HG02852 (cell line): ENCODE results near the gene PARVB.

ENCODE experiments used
- ATAC-seq: cut with Tn5 transposase; IDR thresholded peaks from one replicate; pipeline ENCODE4 v1.9.1; 2021; ENCODE audit warnings: mild to moderate bottlenecking, moderate library complexity; ENCODE audit not compliant: unreplicated experiment

The PARVB gene

DNA sequence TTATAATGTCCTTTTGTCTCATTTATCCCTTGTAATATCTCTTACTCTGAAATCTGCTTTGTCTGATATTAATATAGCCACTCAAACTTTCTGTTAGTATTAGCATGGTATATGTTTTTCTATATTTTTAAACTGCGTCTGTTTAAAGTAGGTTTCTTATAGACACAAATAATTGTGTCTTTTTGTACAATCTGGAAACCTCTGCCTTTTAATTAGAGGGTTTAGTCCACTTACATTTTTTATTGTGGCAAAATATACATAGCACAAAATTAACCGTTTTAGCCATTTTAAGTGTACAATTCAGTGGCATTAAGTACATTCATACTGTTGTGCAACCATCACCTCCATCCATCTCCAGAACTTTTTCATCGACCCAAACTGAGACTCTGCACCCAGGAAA is 185.2 kb downstream of the PARVB start:
- no peak for ATAC-seq

DNA sequence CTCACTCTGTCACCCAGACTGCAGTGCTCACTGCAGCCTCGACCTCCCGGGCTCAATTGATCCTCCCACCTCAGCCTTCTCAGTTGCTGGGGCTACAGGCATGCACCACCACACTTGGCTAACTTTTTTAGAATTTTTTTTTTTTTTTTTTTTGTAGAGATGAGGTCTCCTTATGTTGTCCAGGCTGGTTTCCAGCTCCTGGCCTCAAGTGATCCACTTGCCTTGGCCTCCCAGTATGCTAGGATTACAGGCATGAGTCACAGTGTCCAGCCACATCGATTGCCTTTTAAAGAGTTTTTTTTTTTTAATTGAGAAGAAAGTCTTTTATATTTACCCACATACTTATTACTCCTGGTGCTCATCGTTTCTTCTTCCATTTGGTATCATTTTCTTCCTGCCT is 186.6 kb downstream of the PARVB start:
- no peak for ATAC-seq

DNA sequence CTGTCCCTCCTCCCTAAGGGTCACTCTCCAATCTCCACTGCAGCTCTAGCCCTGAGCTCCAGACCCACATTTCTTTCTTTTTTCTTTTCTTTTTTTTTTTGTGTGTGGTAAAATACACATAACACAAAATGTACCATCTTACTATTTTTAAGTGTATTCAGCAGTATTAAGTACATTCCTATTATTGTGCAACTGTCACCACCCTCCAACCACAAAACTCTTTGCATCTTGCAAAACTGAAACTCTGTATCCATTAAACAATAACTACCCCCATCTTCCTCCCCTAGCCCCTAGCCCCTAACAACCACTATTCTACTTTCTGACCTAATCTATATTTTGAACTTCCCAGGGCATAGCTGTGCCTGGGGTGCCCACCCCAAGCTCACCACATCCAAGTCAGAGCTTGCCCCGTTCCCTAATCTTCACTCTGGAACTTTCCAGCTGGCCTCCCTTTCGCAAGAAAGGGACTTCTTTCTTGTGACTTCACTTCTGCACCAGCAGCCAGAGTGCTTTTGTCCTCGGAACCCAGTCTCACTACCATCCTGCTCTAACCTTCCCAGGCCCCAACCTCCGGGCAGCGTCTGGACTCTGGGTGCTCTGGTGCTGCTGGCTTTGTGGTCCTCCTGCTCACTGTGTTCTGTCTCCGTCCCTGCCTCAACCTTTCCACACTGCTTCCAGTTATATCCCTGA is 187.3 kb downstream of the PARVB start:
- no peak for ATAC-seq

DNA sequence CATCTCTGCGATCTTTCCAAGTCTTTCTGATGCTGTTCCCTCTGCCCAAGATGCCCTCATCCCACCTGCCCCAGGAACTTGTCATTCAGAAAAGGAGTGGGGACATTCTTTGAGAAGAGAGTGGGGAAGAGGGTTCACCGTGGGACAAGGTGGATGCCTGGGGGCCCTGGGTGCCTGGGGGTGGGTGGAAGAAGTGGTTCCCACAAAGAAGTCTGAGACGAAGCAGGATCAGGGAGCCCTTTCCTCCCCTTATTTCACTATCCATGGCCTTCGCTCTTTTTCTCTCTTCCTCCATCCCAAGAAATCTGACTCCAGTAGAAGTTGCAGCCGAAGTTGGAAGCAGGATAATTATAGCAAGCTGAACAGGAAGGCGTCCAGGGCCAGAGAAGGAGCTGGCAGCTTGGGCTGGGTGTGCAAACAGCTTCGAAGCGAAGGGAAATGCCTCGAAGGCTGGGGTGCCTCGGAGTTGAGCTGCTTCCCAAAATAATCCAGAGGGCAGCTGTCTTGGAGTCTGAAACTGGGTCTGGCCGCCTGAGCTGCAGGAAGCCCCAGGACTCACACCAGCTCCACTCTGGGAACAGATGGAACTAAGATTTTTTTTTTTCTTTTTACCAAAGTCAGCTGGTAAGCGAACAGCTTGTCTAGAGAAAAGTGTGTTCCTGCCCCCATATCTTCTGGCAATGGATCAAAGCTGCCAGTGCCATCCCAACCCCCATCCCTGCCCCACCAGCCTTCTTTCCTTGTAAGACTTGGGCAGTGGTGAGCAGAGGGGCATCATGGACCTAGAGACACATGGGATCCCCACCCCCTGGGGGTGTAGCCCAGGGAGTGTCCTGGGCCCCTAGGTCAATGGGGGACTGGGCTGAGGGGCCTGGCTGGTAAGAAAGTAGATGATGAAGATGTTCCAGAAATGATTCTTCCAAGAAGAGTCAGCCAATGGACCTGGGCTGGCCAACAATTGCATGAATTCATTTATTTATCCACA is 188.1 kb downstream of the PARVB start:
- ATAC-seq = no peak

DNA sequence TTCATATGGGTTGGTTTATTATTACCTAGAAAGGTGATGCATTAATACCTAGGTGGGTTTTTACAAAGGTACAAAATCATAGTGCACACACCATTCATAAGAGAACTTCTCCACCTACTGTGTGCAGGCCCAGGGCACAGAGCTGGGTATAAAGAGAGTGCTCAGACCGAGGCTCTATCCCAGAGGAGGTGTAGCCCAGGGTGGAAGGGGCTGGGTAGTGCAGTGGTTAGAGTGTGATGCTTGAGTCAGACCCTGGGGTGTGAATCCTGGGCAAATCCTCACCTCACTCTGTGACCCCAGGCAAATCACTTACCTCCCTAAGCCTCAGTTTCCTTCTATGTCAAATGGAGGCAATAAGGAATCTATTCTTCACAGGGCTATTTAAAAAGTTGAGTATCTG is 188.8 kb downstream of the PARVB start:
- no peak for ATAC-seq

DNA sequence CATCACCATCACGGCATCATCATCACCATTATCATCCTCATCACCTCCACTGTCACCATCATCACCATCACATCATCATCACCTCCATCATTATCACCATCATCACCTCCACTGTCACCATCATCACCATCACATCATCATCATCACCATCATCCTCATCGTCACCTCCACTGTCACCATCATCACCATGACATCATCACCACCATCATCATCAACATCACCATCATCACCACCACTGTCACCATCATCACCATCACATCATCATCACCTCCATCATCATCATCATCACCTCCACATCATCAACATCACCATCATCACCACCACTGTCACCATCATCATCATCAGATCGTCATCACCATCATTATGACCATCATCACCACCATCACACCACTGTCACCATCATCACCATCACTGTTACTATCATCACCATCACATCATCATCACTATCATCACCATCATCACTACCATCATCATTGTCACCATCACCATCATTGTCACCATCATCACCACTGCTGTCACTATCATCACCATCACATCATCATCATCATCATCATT is 189.5 kb downstream of the PARVB start:
- ATAC-seq = no peak

DNA sequence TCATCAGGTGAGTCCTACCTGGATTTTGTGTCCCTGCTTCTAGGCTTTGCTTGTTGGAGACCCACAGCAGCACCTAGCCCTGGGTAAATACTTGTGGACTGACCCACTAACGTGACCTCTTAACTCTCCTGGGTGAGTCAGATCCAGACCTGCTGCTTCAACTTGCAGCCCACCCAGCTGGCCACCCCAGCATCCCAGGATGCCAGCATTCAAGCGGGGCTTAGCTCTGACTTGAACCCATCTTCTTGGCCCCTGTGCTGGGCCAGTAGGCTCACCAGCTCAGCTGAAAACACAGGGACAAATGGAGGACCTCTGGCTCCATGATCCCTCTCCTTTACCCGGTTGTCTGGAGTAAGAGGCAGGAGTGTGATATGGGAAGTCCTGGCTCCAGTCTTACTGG is 190.1 kb downstream of the PARVB start:
- ATAC-seq = no peak

DNA sequence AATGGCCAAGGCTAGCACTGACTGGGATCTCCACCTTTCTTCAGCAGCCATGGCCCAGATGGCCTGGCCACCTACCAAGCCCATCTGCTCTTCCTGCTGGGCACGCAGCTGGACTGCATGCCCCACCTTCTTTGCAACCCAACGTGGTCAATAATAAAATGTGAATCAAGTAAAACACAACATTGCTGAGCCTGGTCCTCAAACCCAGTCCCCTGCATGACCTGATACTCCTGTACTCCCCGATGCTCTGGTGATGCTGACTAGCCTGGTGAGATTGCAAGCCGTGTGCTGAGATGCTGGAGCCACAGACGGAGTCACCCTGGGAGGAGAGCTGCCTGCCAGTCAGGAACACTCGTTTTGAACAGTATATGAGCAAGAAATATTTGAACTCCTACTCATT is 190.7 kb downstream of the PARVB start:
- no peak for ATAC-seq

DNA sequence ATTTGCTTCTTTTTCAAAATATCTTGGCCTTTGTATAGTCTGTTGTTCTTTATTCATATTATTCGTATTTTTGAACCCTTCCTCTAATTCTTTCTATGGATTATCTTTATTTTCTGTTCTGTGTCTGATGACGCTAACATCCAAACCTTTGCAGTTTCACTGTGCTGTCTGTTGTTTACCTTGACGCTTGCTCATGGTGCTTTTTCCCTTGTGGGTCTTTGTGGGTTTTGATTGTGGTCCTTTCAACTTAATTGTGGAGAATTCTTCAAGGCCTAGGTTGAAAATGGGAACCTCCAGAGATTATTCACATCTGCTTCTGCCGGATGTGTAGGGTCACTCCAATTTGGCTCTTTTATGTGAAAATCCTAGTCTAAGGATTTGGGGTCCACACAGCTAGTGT is 191.2 kb downstream of the PARVB start:
- no peak for ATAC-seq

DNA sequence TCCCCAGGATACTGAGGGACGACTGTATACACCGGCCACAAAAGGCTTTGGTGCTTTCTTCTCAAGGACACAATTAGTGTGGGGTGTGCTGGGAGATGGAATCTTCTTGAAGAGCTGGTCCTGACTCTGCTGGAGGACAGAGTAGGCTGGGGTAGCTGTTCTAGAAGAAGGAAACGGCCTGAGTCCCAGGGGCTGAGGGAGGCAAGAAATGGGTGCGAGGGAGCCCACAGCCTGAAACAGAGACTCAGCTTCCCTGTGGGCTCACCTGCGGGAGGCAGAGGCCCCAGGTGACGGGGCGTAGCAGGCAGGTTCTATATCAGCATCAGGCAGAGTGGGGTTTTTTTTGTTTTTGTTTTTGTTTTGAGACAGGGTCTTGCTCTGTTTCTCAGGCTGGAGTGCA is 193.2 kb downstream of the PARVB start:
- no peak for ATAC-seq

DNA sequence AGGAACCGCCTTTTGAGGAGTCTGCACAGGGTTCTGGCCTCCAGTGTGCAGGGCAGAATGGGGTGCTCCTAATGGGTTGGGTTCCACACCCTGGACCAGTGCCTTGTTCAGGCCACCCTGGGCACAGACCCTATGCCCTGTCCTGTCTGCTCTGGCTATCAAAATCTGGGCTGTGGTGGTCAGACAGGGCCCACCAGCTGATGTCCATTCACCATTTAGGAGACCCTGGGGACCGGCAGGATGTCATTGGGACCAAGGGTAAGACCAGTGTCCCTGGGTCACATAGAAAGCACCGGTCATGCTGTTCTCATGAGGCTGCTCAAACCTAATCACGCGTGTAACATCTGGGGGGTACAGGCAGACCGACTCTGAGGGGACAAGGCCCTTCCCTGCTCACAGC is 194.0 kb downstream of the PARVB start:
- ATAC-seq = no peak

DNA sequence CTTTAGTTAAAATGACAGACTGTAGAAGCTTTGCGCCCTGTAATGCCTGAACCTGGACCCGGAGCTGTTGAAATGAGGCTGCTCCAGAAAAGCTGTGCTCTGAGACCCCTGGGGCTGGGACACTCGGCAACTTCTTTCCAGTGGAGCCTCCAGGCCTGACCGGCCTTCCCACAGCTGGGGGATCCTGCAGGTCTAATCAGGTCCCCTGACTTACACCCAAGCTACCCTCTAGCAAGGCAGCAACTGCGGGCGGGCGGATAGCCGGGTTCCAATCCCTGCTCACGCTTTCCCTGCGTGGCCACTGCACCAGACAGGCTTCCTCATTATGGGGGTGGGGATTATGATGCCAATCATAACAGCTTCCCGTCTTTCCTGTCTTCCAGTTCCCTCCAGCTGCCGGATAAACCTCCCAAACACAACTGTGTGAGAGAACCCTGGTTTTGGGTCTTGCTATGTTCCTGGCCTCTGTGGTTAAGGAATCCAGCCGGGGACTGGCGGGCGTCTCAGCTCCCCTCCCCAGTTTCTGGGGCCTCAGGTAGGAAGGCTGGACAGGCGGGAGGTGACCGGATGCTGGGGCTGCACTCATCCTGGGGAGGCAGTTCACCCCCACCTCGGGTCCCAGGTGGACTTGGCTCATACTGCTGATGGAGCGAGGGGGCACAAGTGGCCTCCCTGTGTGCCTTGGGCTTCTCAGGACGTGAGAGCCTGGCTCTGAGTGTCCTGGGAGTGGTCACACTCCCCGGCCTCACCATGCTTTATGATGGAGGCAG is 195.2 kb downstream of the PARVB start:
- ATAC-seq = no peak

DNA sequence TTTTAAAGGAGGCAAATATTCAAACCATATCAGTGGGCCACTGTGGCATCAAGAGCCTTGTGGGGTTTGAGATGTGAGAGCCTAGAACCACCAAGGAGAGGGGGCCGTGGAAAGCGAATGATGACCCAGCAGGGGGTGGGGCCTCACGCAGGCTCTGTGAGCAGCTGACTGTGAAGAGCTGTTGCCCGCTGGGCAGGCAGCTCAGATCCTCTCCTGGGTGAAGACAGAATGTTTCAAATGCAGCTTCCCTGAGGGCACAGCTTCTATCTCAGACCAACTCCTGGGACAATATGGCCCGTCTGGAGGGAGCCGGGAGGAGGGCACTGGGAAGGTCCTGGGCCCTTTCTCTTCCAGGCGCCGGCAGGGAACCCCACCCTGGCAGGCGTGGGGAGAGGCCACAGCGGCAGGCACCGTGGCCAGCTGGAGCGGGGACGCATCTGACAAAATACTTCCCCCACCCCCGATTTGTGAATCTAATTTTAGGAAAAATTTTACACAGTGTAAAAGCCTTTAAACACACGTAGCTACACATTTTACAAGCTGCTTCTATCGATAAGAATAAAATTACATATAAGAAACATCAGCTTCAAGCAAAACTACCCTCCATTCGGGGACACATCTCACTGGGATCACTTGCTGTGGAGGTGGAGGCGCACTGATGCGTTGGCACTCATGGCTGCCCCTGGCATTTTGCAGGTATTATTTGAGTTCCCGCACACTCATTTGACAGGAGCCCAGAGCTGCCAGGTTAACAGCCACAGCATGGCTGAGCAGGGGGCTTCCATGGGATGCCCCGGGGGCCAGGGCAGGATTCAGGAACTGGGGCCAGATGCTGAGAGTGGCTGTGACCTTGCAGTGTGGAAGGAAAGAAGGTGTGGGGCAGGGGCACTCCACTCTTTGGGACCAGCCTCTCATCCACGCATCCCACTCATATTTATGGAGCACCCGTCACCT is 196.9 kb downstream of the PARVB start:
- ATAC-seq = no peak

DNA sequence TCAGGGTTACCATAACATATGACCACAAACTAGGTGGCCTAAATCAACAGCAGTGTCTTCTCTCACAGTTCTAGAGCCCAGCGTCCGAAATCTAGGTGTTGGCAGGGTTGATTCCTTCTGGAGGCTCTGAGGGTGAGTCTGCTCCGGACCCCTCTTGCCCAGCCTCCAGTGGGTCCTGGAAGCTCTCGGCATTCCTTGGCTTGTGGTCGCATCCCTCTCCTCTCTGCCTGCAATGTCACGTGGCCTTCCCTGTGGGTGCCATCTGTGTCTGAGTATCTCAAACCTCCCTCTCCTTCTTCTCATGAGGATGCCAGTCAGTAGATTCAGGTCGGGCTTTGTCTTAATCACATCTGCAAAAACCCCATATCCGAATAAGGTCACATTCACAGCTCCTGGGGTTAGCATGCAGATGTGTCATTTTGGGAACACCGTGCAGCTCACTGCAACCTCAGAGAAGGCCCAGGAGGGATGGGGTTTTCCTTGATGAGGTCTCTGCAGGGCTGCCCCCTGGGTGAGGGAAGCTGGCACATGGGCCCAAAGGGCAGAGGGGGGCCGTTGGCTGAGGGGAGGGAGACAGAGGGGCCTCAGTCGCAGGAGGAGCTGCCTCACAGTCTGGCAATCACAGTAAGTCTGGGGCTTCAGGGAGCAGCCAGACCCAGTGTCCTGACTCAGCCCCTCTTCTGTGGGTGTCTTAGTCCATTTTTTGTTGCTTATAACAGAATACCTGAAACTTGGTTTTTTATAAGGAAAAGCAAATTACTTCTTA is 197.8 kb downstream of the PARVB start:
- ATAC-seq = no peak
